Liver (tissue), 9 donors: ENCODE results near the gene SH2D3C. TPM values are rescaled to one million over a fixed set of nuclear protein-coding genes. Genes with fewer than 3 reads are reported as not detected.

Experiments used
- DNase-seq: peaks from one replicate; pipeline ENCODE4 v3.0.0-alpha.2; 2017; ENCODE audit warnings: low spot score
- H3K27ac ChIP-seq, 2 donors: one replicate each; pipeline ENCODE4 v1.7.0; 2013; ENCODE audit warnings: inconsistent platforms in 2 of 2, low read length in 2 of 2, control low read depth in 1 of 2, low read depth in 1 of 2, mild to moderate bottlenecking in 1 of 2
- H3K27me3 ChIP-seq, 4 donors: one replicate each; pipeline versions ENCODE4 v1.6.1 to v1.7.0; 2013; ENCODE audit warnings: low read length in 3 of 4, inconsistent platforms in 1 of 4, mild to moderate bottlenecking in 1 of 4, moderate library complexity in 1 of 4; ENCODE audit not compliant: control insufficient read depth in 4 of 4, insufficient read depth in 4 of 4
- H3K36me3 ChIP-seq, 4 donors: one replicate each; pipeline versions ENCODE4 v1.6.1 to v1.7.0; 2013; ENCODE audit warnings: low read length in 3 of 4, mild to moderate bottlenecking in 3 of 4, low read depth in 1 of 4, moderate library complexity in 1 of 4; ENCODE audit not compliant: control insufficient read depth in 4 of 4, insufficient read depth in 3 of 4
- H3K4me1 ChIP-seq, 4 donors: one replicate each; pipeline versions ENCODE4 v1.6.1 to v1.7.0; 2013; ENCODE audit warnings: low read length in 3 of 4, mild to moderate bottlenecking in 3 of 4, moderate library complexity in 1 of 4; ENCODE audit not compliant: control insufficient read depth in 4 of 4, insufficient read depth in 4 of 4
- H3K4me3 ChIP-seq, 3 donors: one replicate each; pipeline versions ENCODE4 v1.6.1 to v1.7.0; 2013; ENCODE audit warnings: low read length in 3 of 3, control low read depth in 1 of 3, low read depth in 1 of 3, mild to moderate bottlenecking in 1 of 3
- H3K9ac ChIP-seq, 2 donors: one replicate each; pipeline ENCODE4 v1.7.0; 2013; ENCODE audit warnings: low read length in 2 of 2, mild to moderate bottlenecking in 2 of 2, moderate library complexity in 2 of 2, control low read depth in 1 of 2, low read depth in 1 of 2
- H3K9me3 ChIP-seq, 4 donors: one replicate each; pipeline versions ENCODE4 v1.6.1 to v1.7.0; 2013; ENCODE audit warnings: low read length in 3 of 4; ENCODE audit not compliant: control insufficient read depth in 4 of 4
- ATF3 ChIP-seq: IDR thresholded peaks from 2 replicates; pipeline ENCODE4 v1.6.1; 2016; ENCODE audit warnings: antibody characterized with exemption
- EGR1 ChIP-seq, 2 donors: IDR thresholded peaks; 2 replicates each; pipeline ENCODE4 v1.6.1; 2016 to 2018; ENCODE audit warnings: antibody characterized with exemption in 2 of 2, low read depth in 2 of 2
- FOXA2 ChIP-seq: IDR thresholded peaks from 2 replicates; pipeline ENCODE4 v1.6.1; 2016; ENCODE audit warnings: antibody characterized with exemption
- GABPA ChIP-seq, 2 donors: IDR thresholded peaks in 1 of 2; conservative IDR thresholded peaks in 1 of 2; 2 replicates each; pipeline ENCODE4 v1.6.1; 2016; ENCODE audit warnings: antibody characterized with exemption in 2 of 2, mild to moderate bottlenecking in 1 of 2, moderate library complexity in 1 of 2
- HNF4A ChIP-seq, 2 donors: conservative IDR thresholded peaks; 2 replicates each; pipeline ENCODE4 v1.6.1; 2016; ENCODE audit warnings: antibody characterized with exemption in 2 of 2, mild to moderate bottlenecking in 2 of 2
- JUND ChIP-seq, 2 donors: IDR thresholded peaks; 2 replicates each; pipeline ENCODE4 v1.6.1; 2016; ENCODE audit warnings: antibody characterized with exemption in 2 of 2
- NR2F2 ChIP-seq: IDR thresholded peaks from 2 replicates; pipeline ENCODE4 v1.6.1; 2016; ENCODE audit warnings: antibody characterized with exemption
- RXRA ChIP-seq, 2 donors: IDR thresholded peaks; 2 replicates each; pipeline ENCODE4 v1.6.1; 2017 to 2018; ENCODE audit warnings: antibody characterized with exemption in 2 of 2, mild to moderate bottlenecking in 1 of 2
- SP1 ChIP-seq: IDR thresholded peaks from 2 replicates; pipeline ENCODE4 v1.6.1; 2018; ENCODE audit warnings: antibody characterized with exemption, mild to moderate bottlenecking
- TAF1 ChIP-seq: conservative IDR thresholded peaks from 2 replicates; pipeline ENCODE4 v1.6.1; 2016; ENCODE audit warnings: antibody characterized with exemption, mild to moderate bottlenecking
- YY1 ChIP-seq: IDR thresholded peaks from 2 replicates; pipeline ENCODE4 v1.6.1; 2016; ENCODE audit warnings: antibody characterized with exemption, mild to moderate bottlenecking
- ZBTB33 ChIP-seq: IDR thresholded peaks from 2 replicates; pipeline ENCODE4 v1.6.1; 2016; ENCODE audit warnings: antibody characterized with exemption
- WGBS: extraction: QIAGEN DNeasy Blood & Tissue Kit; methylation state at CpG from one replicate; pipeline ENCODE4 v1.1.7; 2013; 5-methylcytosine and 5-hydroxymethylcytosine counted together
- polyA plus RNA-seq, 2 donors: library from polyadenylated mRNA; stranded (reverse) in 1 of 2; unstranded in 1 of 2; fragments of 200-250 nt in 1 of 2; fragments of >200 nt in 1 of 2; fragmentation: Nextera tagmentation in 1 of 2; extraction: Ambion mirVana in 1 of 2; gene quantifications; one replicate each; pipeline versions ENCODE4 v1.2.1 to v1.2.3, GENCODE V29; 2013 to 2015
- total RNA-seq, 2 donors: library from RNA; depleted of rRNA; stranded (reverse); fragments of >200 nt; gene quantifications; one replicate each; pipeline ENCODE4 v1.2.3, GENCODE V29; 2014
- TF ChIP-seq, protein P1 (sequence below): fragments of 150-350 bp; IDR thresholded peaks from 2 replicates; pipeline ENCODE4 v1.5.1; 2017; ENCODE audit warnings: improper control_type of control experiment, low read depth, low read length; ENCODE audit not compliant: missing input control
- TF ChIP-seq, protein P2 (sequence below): IDR thresholded peaks from 2 replicates; pipeline ENCODE4 v1.6.1; 2016; ENCODE audit warnings: antibody characterized with exemption
- TF ChIP-seq, protein P3 (sequence below): IDR thresholded peaks from 2 replicates; pipeline ENCODE4 v1.6.1; 2016; ENCODE audit warnings: antibody characterized with exemption, mild to moderate bottlenecking
- donor health status: healthy.
- donor health status: healthy.
- donor health status: healthy.
- donor health status: healthy.
- donor health status: healthy.

Gene SH2D3C
- total and polyA plus RNA-seq, 4 donors = 2.2 to 5.1 (median 3.9) TPM

DNA sequence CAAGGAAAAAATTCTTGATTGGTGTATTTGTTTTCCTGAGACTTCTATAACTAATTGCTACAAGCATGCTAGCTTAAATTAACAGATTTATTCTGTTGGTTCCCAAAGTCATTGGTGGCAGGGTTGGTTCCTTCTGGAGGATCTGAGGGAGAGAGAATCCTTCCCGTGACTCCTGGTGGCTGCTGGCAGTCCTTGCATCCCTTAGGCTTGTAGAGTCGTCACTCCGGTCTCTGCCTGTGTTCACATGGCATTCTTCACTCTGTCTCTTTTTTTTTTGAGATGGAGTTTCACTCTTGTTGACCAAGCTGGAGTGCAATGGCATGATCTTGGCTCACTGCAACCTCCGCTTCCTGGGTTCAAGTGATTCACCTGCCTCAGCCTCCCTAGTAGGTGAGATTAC is 12.6 kb upstream of the SH2D3C start:
- Histone ChIP-seq H3K4me1 (peaks cover 25 to 85% (median 69%) of the 10 kb centered on the region in 4 donors), H3K36me3 (peaks cover 10 to 29% (median 25%) of the 10 kb centered on the region in 4 donors)
- WGBS = 92% methylated on average over 4 of the region's 4 CpGs

DNA sequence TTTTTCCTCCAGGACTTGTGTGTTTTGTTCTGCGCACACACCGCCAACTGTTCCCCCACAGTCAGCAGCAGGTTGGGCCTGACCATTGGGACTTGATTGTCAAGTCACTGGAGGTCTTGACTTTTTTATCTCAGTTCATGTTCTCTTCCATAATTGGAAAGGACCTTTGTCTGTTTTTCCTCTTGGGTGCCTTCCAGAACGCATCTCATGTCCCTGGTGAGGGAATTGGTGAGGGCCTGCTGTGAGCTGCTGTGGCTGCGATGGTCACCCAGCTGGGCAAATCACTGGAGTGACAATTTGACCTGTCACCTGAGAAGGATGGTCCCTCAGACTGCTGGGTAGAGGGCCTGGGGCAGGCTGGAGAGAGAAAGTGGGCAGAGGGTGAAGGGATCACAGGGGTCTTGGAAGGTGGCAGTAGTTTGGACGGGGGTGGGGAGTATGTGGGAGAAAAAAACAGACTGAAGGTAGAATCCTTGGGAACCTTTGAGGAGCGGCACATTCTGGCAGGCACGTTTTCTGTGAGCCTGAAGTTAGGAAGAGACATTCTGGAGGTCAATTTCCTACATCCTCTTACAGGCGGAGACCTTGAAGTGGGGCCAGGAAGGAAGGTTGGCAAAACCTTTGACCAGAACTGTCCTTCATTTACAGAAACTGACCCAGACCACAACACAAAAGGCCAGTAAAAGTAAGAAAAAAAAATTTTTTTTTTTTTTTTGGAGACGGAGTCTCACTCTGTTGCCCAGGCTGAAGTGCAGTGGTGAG is 11.8 kb upstream of the SH2D3C start:
- H3K36me3 ChIP-seq = peaks cover 10 to 29% (median 25%) of the 10 kb centered on the region in 4 donors
- no peak overlapping the region for H3K4me3 ChIP-seq
- H3K4me1 ChIP-seq = peaks cover 25 to 78% (median 63%) of the 10 kb centered on the region in 4 donors
- no peak for DNase-seq
- H3K9ac ChIP-seq = peak overlapping the region in 1 of 2 donors; percentile 70
- H3K9me3 ChIP-seq = no peaks in the 10 kb centered on the region
- peak overlapping the region; percentile 68 to 82 for H3K27ac ChIP-seq
- WGBS = 58% methylated on average over 9 of the region's 9 CpGs
- H3K27me3 ChIP-seq = no peaks in the 10 kb centered on the region
- TF ChIP-seq EGR1 (IDR thresholded peaks at IDR 0.05; ENCODE audit: low read depth in 2 of 2) (no peak), YY1 (peak; percentile 81), ZBTB33 (no peak), GABPA (IDR thresholded peaks at IDR 0.05 in 1 of 2, conservative IDR thresholded peaks at IDR 0.05 in 1 of 2) (no peak), HNF4A (conservative IDR thresholded peaks at IDR 0.05) (peak; percentile 38 to 46), FOXA2 (no peak)
- TF ChIP-seq, protein P1, sequence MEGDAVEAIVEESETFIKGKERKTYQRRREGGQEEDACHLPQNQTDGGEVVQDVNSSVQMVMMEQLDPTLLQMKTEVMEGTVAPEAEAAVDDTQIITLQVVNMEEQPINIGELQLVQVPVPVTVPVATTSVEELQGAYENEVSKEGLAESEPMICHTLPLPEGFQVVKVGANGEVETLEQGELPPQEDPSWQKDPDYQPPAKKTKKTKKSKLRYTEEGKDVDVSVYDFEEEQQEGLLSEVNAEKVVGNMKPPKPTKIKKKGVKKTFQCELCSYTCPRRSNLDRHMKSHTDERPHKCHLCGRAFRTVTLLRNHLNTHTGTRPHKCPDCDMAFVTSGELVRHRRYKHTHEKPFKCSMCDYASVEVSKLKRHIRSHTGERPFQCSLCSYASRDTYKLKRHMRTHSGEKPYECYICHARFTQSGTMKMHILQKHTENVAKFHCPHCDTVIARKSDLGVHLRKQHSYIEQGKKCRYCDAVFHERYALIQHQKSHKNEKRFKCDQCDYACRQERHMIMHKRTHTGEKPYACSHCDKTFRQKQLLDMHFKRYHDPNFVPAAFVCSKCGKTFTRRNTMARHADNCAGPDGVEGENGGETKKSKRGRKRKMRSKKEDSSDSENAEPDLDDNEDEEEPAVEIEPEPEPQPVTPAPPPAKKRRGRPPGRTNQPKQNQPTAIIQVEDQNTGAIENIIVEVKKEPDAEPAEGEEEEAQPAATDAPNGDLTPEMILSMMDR = no peak

More for the DNA sequence above, 12.6 kb upstream of the SH2D3C start:
- no peak overlapping the region for H3K4me3 ChIP-seq
- TF ChIP-seq TAF1 (no peak), RXRA (IDR thresholded peaks at IDR 0.05) (no peak), SP1 (no peak), FOXA2 (no peak), ZBTB33 (no peak), HNF4A (conservative IDR thresholded peaks at IDR 0.05) (no peak), GABPA (IDR thresholded peaks at IDR 0.05 in 1 of 2, conservative IDR thresholded peaks at IDR 0.05 in 1 of 2) (no peak), ATF3 (no peak), NR2F2 (no peak), JUND (IDR thresholded peaks at IDR 0.05) (no peak)
- TF ChIP-seq, protein P2, sequence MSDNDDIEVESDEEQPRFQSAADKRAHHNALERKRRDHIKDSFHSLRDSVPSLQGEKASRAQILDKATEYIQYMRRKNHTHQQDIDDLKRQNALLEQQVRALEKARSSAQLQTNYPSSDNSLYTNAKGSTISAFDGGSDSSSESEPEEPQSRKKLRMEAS = no peak
- TF ChIP-seq, protein P3, sequence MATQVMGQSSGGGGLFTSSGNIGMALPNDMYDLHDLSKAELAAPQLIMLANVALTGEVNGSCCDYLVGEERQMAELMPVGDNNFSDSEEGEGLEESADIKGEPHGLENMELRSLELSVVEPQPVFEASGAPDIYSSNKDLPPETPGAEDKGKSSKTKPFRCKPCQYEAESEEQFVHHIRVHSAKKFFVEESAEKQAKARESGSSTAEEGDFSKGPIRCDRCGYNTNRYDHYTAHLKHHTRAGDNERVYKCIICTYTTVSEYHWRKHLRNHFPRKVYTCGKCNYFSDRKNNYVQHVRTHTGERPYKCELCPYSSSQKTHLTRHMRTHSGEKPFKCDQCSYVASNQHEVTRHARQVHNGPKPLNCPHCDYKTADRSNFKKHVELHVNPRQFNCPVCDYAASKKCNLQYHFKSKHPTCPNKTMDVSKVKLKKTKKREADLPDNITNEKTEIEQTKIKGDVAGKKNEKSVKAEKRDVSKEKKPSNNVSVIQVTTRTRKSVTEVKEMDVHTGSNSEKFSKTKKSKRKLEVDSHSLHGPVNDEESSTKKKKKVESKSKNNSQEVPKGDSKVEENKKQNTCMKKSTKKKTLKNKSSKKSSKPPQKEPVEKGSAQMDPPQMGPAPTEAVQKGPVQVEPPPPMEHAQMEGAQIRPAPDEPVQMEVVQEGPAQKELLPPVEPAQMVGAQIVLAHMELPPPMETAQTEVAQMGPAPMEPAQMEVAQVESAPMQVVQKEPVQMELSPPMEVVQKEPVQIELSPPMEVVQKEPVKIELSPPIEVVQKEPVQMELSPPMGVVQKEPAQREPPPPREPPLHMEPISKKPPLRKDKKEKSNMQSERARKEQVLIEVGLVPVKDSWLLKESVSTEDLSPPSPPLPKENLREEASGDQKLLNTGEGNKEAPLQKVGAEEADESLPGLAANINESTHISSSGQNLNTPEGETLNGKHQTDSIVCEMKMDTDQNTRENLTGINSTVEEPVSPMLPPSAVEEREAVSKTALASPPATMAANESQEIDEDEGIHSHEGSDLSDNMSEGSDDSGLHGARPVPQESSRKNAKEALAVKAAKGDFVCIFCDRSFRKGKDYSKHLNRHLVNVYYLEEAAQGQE = no peak
- H3K9ac ChIP-seq = peak overlapping the region in 1 of 2 donors; percentile 25
- H3K9me3 ChIP-seq = no peaks in the 10 kb centered on the region
- no peak for DNase-seq
- peak overlapping the region in 1 of 2 donors; percentile 25 for H3K27ac ChIP-seq
- no peaks in the 10 kb centered on the region for H3K27me3 ChIP-seq
